ENCODE data around the gene GABPA. TPM values are rescaled to one million over a fixed set of nuclear protein-coding genes. Genes with fewer than 3 reads are reported as not detected.

The GABPA gene
- total RNA-seq, 1 experiment from 2014 or later, result 20.4 TPM

GRCh38 chr21:25687787-25688186 is 47.0 kb upstream of the GABPA start:
- no peak overlapping the region for H3K4me2 ChIP-seq (ENCODE audit: insufficient read depth, insufficient read length, low read length)

More at GRCh38 chr21:25687787-25688186, 47.0 kb upstream of the GABPA start:
- Mint-ChIP-seq H3K4me1 (peaks cover 0 to 3% of the 10 kb centered on the region in 2 experiments; a peak in 2 of 4 replicates), H3K27ac (0 out of 7 replicates have a peak overlapping the region, but pooled peaks of 1 of the 3 experiments have one; percentile 30), H3K4me3 (no peak overlapping the region), H3K27me3 (ENCODE audit: low read depth) (no peaks in the 10 kb centered on the region), H3K9me3 (no peaks in the 10 kb centered on the region), H3K36me3 (ENCODE audit: insufficient read depth in 1 of 3, low read depth in 3 of 3) (no peaks in the 10 kb centered on the region)
- Histone ChIP-seq H3K23me2 (ENCODE audit: insufficient read length, low read depth, low read length, poor library complexity, severe bottlenecking) (no peaks in the 10 kb centered on the region), H2BK12ac (ENCODE audit: insufficient read length, low read depth, low read length) (no peak overlapping the region), H2AFZ (ENCODE audit: low read length) (no peak overlapping the region), H3K9me3 (ENCODE audit: control insufficient read depth, low read depth, low read length) (no peaks in the 10 kb centered on the region), H4K91ac (ENCODE audit: insufficient read length, low read depth, low read length) (no peak overlapping the region), H3K79me2 (ENCODE audit: insufficient read depth, low read length) (no peaks in the 10 kb centered on the region), H4K8ac (replicated peaks; ENCODE audit: insufficient read length, low read depth, low read length) (no peak overlapping the region), H3K9ac (ENCODE audit: extremely low read depth, insufficient read length, low read length) (no peak overlapping the region), H3K56ac (ENCODE audit: insufficient read length, low read depth, low read length) (no peak overlapping the region), H3K27ac (ENCODE audit: insufficient read length, low read depth, low read length) (no peak overlapping the region), H3K18ac (ENCODE audit: insufficient read length, low read depth, low read length) (no peak overlapping the region), H4K5ac (ENCODE audit: insufficient read length, low read depth, low read length) (no peak overlapping the region), H3K27me3 (ENCODE audit: insufficient read depth, low read length) (no peaks in the 10 kb centered on the region), H2BK5ac (ENCODE audit: insufficient read length, low read length) (no peak overlapping the region), H3K4me1 (ENCODE audit: insufficient read depth, low read length) (no peaks in the 10 kb centered on the region), H3T11ph (ENCODE audit: low read length) (no peak overlapping the region), H2BK15ac (ENCODE audit: low read depth, low read length) (no peak overlapping the region), H3K79me1 (ENCODE audit: insufficient read depth, low read depth, low read length, poor library complexity, severe bottlenecking) (no peaks in the 10 kb centered on the region), H3K14ac (ENCODE audit: insufficient read depth, low read length) (no peak overlapping the region), H3K4ac (ENCODE audit: low read depth, low read length) (no peak overlapping the region), H2BK120ac (ENCODE audit: low read depth, low read length, poor library complexity, severe bottlenecking) (no peak overlapping the region), H4K20me1 (ENCODE audit: control insufficient read depth, insufficient read depth, insufficient read length) (no peaks in the 10 kb centered on the region), H3K23ac (ENCODE audit: insufficient read length, low read depth, low read length) (no peak overlapping the region), H2AK5ac (ENCODE audit: insufficient read length, low read length) (no peak overlapping the region), H2BK20ac (ENCODE audit: low read depth, low read length, poor library complexity, severe bottlenecking) (no peak overlapping the region)
- DNase-seq, result no peak
- no CpG with 5 or more reads among the region's 4 CpGs for WGBS (ENCODE audit: extremely low coverage, insufficient read length, low lambda C conversion rate)
- TF ChIP-seq, protein P1, sequence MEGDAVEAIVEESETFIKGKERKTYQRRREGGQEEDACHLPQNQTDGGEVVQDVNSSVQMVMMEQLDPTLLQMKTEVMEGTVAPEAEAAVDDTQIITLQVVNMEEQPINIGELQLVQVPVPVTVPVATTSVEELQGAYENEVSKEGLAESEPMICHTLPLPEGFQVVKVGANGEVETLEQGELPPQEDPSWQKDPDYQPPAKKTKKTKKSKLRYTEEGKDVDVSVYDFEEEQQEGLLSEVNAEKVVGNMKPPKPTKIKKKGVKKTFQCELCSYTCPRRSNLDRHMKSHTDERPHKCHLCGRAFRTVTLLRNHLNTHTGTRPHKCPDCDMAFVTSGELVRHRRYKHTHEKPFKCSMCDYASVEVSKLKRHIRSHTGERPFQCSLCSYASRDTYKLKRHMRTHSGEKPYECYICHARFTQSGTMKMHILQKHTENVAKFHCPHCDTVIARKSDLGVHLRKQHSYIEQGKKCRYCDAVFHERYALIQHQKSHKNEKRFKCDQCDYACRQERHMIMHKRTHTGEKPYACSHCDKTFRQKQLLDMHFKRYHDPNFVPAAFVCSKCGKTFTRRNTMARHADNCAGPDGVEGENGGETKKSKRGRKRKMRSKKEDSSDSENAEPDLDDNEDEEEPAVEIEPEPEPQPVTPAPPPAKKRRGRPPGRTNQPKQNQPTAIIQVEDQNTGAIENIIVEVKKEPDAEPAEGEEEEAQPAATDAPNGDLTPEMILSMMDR (conservative IDR thresholded peaks at IDR 0.05), result no peak

All from H9 (cell line).